GM19372 (cell line): Measurements from ENCODE around the gene ANKEF1.

ENCODE experiments used
- ATAC-seq: cut with Tn5 transposase; IDR thresholded peaks from one replicate; pipeline ENCODE4 v1.9.1; 2021; ENCODE audit warnings: mild to moderate bottlenecking, low read depth, moderate library complexity; ENCODE audit not compliant: unreplicated experiment

The ANKEF1 gene

GRCh38 chr20:10077886-10078285 lies 43.1 kb downstream of the ANKEF1 start:
- no peak for ATAC-seq

GRCh38 chr20:10078403-10078802 lies 43.6 kb downstream of the ANKEF1 start:
- ATAC-seq = no peak

- no peak for ATAC-seq
Observed at GRCh38 chr20:10079964-10080363, 45.2 kb downstream of the ANKEF1 start.

GRCh38 chr20:10080574-10080973 lies 45.8 kb downstream of the ANKEF1 start:
- no peak for ATAC-seq

- no peak for ATAC-seq
Observed at GRCh38 chr20:10089871-10090587, 55.2 kb downstream of the ANKEF1 start.

- peak; percentile 86 for ATAC-seq
Observed at GRCh38 chr20:10090588-10091166, 55.9 kb downstream of the ANKEF1 start.

- no peak for ATAC-seq
Observed at GRCh38 chr20:10093087-10093591, 58.4 kb downstream of the ANKEF1 start.

- no peak for ATAC-seq
Observed at GRCh38 chr20:10094566-10095173, 59.9 kb downstream of the ANKEF1 start.

- ATAC-seq = no peak
Observed at GRCh38 chr20:10096790-10097189, 62.0 kb downstream of the ANKEF1 start.

GRCh38 chr20:10105046-10105445 lies 70.3 kb downstream of the ANKEF1 start:
- ATAC-seq = no peak
